Kidney epithelial cell (primary cell): ENCODE results near the gene FGA. TPM values are rescaled to one million over a fixed set of nuclear protein-coding genes. Genes with fewer than 3 reads are reported as not detected.

Experiments
- DNase-seq: peaks from one replicate; pipeline ENCODE4 v3.0.0-alpha.2; 2010; ENCODE audit warnings: low read depth
- H3K27me3 ChIP-seq: 2 replicates; pipeline ENCODE4 v1.6.0; 2011; ENCODE audit warnings: low read length; ENCODE audit not compliant: control insufficient read depth, insufficient read depth
- H3K36me3 ChIP-seq: 2 replicates; pipeline ENCODE4 v1.5.1; 2011; ENCODE audit warnings: low read length; ENCODE audit not compliant: control insufficient read depth, insufficient read depth
- H3K4me3 ChIP-seq: 2 replicates; pipeline ENCODE4 v1.5.1; 2011; ENCODE audit warnings: low read depth, mild to moderate bottlenecking, control low read depth, low read length
- total RNA-seq: library from RNA; depleted of rRNA; stranded (reverse); fragments of >200 nt; gene quantifications from 2 replicates; pipeline ENCODE4 v1.2.3, GENCODE V29; 2015
- TF ChIP-seq, protein P1 (sequence below): IDR thresholded peaks from 2 replicates; pipeline ENCODE4 v1.5.1; 2011; ENCODE audit warnings: mild to moderate bottlenecking, moderate library complexity, low read length, control low read depth, inconsistent platforms; ENCODE audit not compliant: insufficient read depth, poor library complexity, severe bottlenecking

The FGA gene
- total RNA-seq, 1 donor from 2014 or later, result not detected

DNA sequence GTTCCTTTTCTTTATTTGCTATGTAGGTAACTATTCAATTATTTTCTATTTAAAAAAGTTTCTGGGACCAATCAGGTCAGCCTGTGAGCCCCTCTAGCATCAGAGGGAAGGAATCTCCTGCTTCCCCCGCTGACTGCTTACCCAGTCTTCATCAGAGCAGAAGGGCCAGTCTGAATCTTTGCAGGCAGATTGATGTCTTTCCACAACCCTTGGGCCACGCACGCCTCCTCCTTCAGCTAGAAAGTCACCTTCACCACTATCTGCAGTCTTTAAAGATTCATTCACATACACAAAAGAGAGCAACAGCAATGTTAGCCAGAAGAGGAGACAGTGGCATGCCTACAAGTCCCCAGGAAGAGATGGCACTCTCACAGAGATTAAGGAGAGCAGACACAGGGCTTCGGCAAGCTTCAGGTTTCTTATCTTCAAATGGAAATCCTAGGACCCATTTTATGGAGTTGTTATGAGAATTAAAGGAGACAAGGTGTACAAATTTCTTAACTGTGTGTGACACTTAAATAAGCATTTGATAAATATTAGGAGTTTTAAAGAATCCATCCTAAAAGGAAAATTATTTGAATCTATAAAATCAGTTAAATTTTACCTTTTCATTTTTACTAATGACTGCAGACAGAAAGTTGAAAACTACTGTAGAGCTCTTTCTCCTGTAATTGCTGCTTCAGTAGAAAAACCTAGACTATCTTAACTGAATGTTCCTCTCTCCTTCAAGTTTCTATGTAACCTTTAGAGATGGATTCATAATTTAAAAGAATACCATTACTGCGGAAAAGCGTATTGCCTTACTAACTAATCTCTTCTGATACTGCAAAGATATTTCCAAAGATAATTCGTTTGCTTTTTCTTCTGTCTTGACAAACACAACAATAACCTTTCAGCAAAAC, 995 bp downstream of the FGA start:
- no peaks in the 10 kb centered on the region for H3K36me3 ChIP-seq
- H3K4me3 ChIP-seq, result no peak overlapping the region
- TF ChIP-seq, protein P1, sequence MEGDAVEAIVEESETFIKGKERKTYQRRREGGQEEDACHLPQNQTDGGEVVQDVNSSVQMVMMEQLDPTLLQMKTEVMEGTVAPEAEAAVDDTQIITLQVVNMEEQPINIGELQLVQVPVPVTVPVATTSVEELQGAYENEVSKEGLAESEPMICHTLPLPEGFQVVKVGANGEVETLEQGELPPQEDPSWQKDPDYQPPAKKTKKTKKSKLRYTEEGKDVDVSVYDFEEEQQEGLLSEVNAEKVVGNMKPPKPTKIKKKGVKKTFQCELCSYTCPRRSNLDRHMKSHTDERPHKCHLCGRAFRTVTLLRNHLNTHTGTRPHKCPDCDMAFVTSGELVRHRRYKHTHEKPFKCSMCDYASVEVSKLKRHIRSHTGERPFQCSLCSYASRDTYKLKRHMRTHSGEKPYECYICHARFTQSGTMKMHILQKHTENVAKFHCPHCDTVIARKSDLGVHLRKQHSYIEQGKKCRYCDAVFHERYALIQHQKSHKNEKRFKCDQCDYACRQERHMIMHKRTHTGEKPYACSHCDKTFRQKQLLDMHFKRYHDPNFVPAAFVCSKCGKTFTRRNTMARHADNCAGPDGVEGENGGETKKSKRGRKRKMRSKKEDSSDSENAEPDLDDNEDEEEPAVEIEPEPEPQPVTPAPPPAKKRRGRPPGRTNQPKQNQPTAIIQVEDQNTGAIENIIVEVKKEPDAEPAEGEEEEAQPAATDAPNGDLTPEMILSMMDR, result no peak
- no peak for DNase-seq
- no peaks in the 10 kb centered on the region for H3K27me3 ChIP-seq

GRCh38 chr4:154588198-154588597, 2.3 kb downstream of the FGA start:
- Histone ChIP-seq H3K4me3 (no peak overlapping the region), H3K36me3 (no peaks in the 10 kb centered on the region), H3K27me3 (no peaks in the 10 kb centered on the region)
- DNase-seq, result no peak
- TF ChIP-seq, protein P1, result no peak

DNA sequence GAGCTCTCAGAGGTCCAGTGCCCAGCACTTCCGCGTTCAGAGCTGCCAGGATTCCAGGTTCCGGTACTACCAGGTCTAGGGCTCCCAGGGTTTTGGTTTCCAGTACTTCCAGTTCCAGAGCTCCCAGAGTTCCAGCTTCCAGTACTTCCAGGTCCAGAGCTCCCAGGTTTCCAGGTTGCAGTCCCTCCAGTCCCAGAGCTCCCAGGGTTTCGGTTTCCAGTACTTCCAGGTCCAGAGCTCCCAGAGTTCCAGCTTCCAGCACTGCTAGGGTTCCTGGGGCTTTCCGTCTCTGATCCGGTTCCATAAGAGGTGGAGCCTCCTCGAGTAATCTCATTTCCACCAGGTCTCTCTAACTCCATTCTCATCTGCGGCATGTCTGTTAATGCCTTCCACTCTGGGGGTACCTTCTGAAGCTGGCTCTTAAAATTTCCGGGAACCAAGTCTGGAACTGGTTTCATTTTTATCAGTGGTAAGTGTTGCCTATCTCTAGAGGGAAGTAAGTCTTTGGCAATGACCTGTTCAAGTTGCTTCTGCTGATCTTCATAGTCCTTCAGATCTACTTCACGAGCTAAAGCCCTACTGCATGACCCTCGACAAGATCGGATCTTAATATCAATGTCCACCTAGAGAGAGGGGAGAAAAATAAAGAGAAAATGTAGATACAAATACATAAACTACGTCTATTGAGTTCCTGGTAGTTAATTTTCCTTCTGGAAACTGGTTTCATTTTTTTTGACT, 4.1 kb downstream of the FGA start:
- no peaks in the 10 kb centered on the region for H3K27me3 ChIP-seq
- TF ChIP-seq, protein P1, result no peak
- no peak overlapping the region for H3K4me3 ChIP-seq
- H3K36me3 ChIP-seq, result no peaks in the 10 kb centered on the region
- DNase-seq, result no peak

GRCh38 chr4:154585369-154586018, 5.0 kb downstream of the FGA start:
- Histone ChIP-seq H3K4me3 (no peak overlapping the region), H3K27me3 (no peaks in the 10 kb centered on the region), H3K36me3 (no peaks in the 10 kb centered on the region)
- DNase-seq, result no peak
- TF ChIP-seq, protein P1, result no peak

- TF ChIP-seq, protein P1, result no peak
Observed at GRCh38 chr4:154584259-154584658, 6.3 kb downstream of the FGA start.

More at GRCh38 chr4:154584259-154584658, 6.3 kb downstream of the FGA start:
- no peaks in the 10 kb centered on the region for H3K27me3 ChIP-seq
- DNase-seq, result no peak
- no peak overlapping the region for H3K4me3 ChIP-seq
- no peaks in the 10 kb centered on the region for H3K36me3 ChIP-seq
